HG02623 (cell line): ENCODE results near the gene HDAC4.

Experiments
- ATAC-seq: cut with Tn5 transposase; IDR thresholded peaks from one replicate; pipeline ENCODE4 v1.9.1; 2021; ENCODE audit warnings: moderate library complexity; ENCODE audit not compliant: unreplicated experiment

Gene HDAC4

GRCh38 chr2:239102266-239102665, 298.6 kb downstream of the HDAC4 start:
- no peak for ATAC-seq

GRCh38 chr2:239101807-239102206, 299.0 kb downstream of the HDAC4 start:
- no peak for ATAC-seq

GRCh38 chr2:239101071-239101470, 299.7 kb downstream of the HDAC4 start:
- no peak for ATAC-seq

GRCh38 chr2:239099474-239099873, 301.3 kb downstream of the HDAC4 start:
- ATAC-seq = no peak

- no peak for ATAC-seq
Measured at GRCh38 chr2:239098288-239098970, 302.4 kb downstream of the HDAC4 start.

- ATAC-seq = no peak
Measured at GRCh38 chr2:239097428-239097696, 303.5 kb downstream of the HDAC4 start.

GRCh38 chr2:239096676-239097427, 304.0 kb downstream of the HDAC4 start:
- ATAC-seq = no peak

GRCh38 chr2:239095460-239096081, 305.2 kb downstream of the HDAC4 start:
- no peak for ATAC-seq

GRCh38 chr2:239094867-239095266, 306.0 kb downstream of the HDAC4 start:
- no peak for ATAC-seq

GRCh38 chr2:239093952-239094351, 306.9 kb downstream of the HDAC4 start:
- ATAC-seq = no peak

GRCh38 chr2:239093542-239093941, 307.3 kb downstream of the HDAC4 start:
- ATAC-seq = no peak

GRCh38 chr2:239092571-239093294, 308.1 kb downstream of the HDAC4 start:
- ATAC-seq = no peak

- no peak for ATAC-seq
Measured at GRCh38 chr2:239089884-239090283, 310.9 kb downstream of the HDAC4 start.

- no peak for ATAC-seq
Measured at GRCh38 chr2:239087046-239087710, 313.6 kb downstream of the HDAC4 start.

GRCh38 chr2:239086325-239087020, 314.3 kb downstream of the HDAC4 start:
- ATAC-seq = no peak

GRCh38 chr2:239085201-239085992, 315.4 kb downstream of the HDAC4 start:
- ATAC-seq = no peak

- ATAC-seq = no peak
Measured at GRCh38 chr2:239084007-239084406, 316.8 kb downstream of the HDAC4 start.

GRCh38 chr2:239082425-239082824, 318.4 kb downstream of the HDAC4 start:
- no peak for ATAC-seq

- ATAC-seq = no peak
Measured at GRCh38 chr2:239081622-239082021, 319.2 kb downstream of the HDAC4 start.

- ATAC-seq = no peak
Measured at GRCh38 chr2:239081046-239081445, 319.8 kb downstream of the HDAC4 start.
